RWPE1 (cell line): ENCODE results near the gene CCDC78.

Experiments used
- CTCF ChIA-PET: fragments of 350-600 bp; sonication (Branson Sonifier 250); formaldehyde crosslinking; extraction: SDS; loops from one replicate; lab custom pipeline; 2021; lab: Yijun Ruan, JAX
- POLR2A ChIA-PET: fragments of 400-600 bp; formaldehyde crosslinking; extraction: SDS; loops from one replicate; lab custom pipeline; 2020; ENCODE audit warnings: antibody characterized with exemption; ENCODE audit not compliant: low non-redundant PET; lab: Yijun Ruan, JAX
- DNase-seq: peaks from one replicate; pipeline ENCODE4 v3.0.0; 2012; ENCODE audit warnings: low spot score
- H3K27ac ChIP-seq: fragments of 450-650 bp; 2 replicates; pipeline ENCODE4 v1.5.1; 2017
- CTCF ChIP-seq: fragments of 450-650 bp; conservative IDR thresholded peaks from 2 replicates; pipeline ENCODE4 v1.5.1; 2017; ENCODE audit warnings: low read depth, mild to moderate bottlenecking

The CCDC78 gene

GRCh38 chr16:710500-711075, 15.7 kb downstream of the CCDC78 start:
- no peak for DNase-seq
- TF ChIP-seq CTCF, result no peak
- H3K27ac ChIP-seq, result peak overlapping the region; percentile 95
- CTCF ChIA-PET, result interaction anchor here (0.5 to 0.9 kb wide), 3 partner anchors 23 to 93 kb away, joined by 3 to 4 read pairs (median 3); partner anchors contain the start of gene RPUSD1
- POLR2A ChIA-PET, result interaction anchor here (0.6 to 0.9 kb wide), 2 partner anchors 22 to 78 kb away, joined by 3 read pairs; partner anchors contain the start of genes CHTF18 and RPUSD1

GRCh38 chr16:709566-710499, 16.4 kb downstream of the CCDC78 start:
- ChIA-PET POLR2A (interaction anchor here (0.6 to 0.9 kb wide), 2 partner anchors 78 to 1087 kb away, joined by 3 read pairs; partner anchors contain the start of genes CHTF18 and RPUSD1), CTCF (interaction anchor here (0.6 kb wide), 1 partner anchor 393 kb away, joined by 3 read pairs; no protein-coding TSS in a partner anchor)
- DNase-seq, result peak; percentile 70
- H3K27ac ChIP-seq, result peak overlapping the region; percentile 95
- no peak for TF ChIP-seq CTCF

- DNase-seq, result no peak
- ChIA-PET CTCF (interaction anchor here (0.6 kb wide), 1 partner anchor 394 kb away, joined by 3 read pairs; no protein-coding TSS in a partner anchor), POLR2A (interaction anchor here (0.6 kb wide), 1 partner anchor 1088 kb away, joined by 3 read pairs; no protein-coding TSS in a partner anchor)
- peak overlapping the region; percentile 95 for H3K27ac ChIP-seq
- TF ChIP-seq CTCF, result no peak
Observed at GRCh38 chr16:708959-709358, 17.3 kb downstream of the CCDC78 start.

GRCh38 chr16:708019-708418, 18.2 kb downstream of the CCDC78 start:
- TF ChIP-seq CTCF, result no peak
- CTCF ChIA-PET, result interaction anchor here (0.7 to 1.1 kb wide), 2 partner anchors 77 to 767 kb away, joined by 4 to 5 read pairs; no protein-coding TSS in a partner anchor
- DNase-seq, result no peak
- POLR2A ChIA-PET, result interaction anchor here (2.0 kb wide), 1 partner anchor 12 kb away, joined by 9 read pairs; no protein-coding TSS in a partner anchor
- H3K27ac ChIP-seq, result peak overlapping the region; percentile 87

DNA sequence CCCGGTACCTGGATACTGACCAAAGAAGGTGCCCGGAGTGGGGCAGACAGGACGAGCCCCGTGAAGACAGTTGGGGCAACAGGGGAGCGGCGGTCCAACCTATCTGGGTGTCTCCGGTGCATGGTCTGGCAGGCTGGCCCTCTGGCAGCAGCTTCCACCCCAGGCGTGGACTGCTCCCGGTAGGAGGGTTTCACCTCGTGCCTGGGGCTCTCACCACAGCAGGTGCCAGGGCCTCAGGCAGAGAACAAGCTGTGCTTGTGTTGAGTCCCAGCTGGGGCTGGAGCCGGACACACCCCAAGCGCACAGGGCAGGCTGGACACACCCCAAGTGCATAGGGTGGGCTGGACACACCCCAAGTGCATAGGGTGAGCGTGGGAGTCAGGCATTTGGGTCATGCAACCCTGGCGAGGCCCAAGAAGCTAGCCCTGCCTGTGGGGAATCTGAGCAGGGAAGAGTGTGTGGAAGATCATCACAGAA, 19.1 kb downstream of the CCDC78 start:
- TF ChIP-seq CTCF, result no peak
- no peak for DNase-seq
- H3K27ac ChIP-seq, result peak overlapping the region; percentile 87
- POLR2A ChIA-PET, result interaction anchor here (2.0 kb wide), 1 partner anchor 11 kb away, joined by 9 read pairs; no protein-coding TSS in a partner anchor
- CTCF ChIA-PET, result interaction anchor here (0.6 to 1.1 kb wide), 3 partner anchors 48 to 78 kb away, joined by 3 to 5 read pairs (median 3); partner anchors contain the start of gene WDR90
